Duodenal mucosa (tissue), 2 donors: ENCODE data around the gene POLD4.

Source experiments
- H3K27ac ChIP-seq: one replicate; pipeline ENCODE4 v1.7.0; 2013; ENCODE audit warnings: low read depth, low read length
- H3K27me3 ChIP-seq, 2 donors: one replicate each; pipeline ENCODE4 v1.7.0; 2013; ENCODE audit warnings: low read length in 2 of 2, control low read depth in 1 of 2; ENCODE audit not compliant: insufficient read depth in 2 of 2, control insufficient read depth in 1 of 2
- H3K36me3 ChIP-seq, 2 donors: one replicate each; pipeline ENCODE4 v1.7.0; 2013; ENCODE audit warnings: low read length in 2 of 2, control low read depth in 1 of 2; ENCODE audit not compliant: insufficient read depth in 2 of 2, control insufficient read depth in 1 of 2
- H3K4me1 ChIP-seq, 2 donors: one replicate each; pipeline ENCODE4 v1.7.0; 2013; ENCODE audit warnings: low read length in 2 of 2, control low read depth in 1 of 2; ENCODE audit not compliant: insufficient read depth in 2 of 2, control insufficient read depth in 1 of 2
- H3K4me3 ChIP-seq, 2 donors: one replicate each; pipeline ENCODE4 v1.7.0; 2013; ENCODE audit warnings: low read length in 2 of 2, low read depth in 1 of 2
- H3K9ac ChIP-seq, 2 donors: one replicate each; pipeline ENCODE4 v1.7.0; 2013; ENCODE audit warnings: low read length in 2 of 2, low read depth in 1 of 2
- H3K9me3 ChIP-seq, 2 donors: one replicate each; pipeline ENCODE4 v1.7.0; 2013; ENCODE audit warnings: low read length in 2 of 2, control low read depth in 1 of 2; ENCODE audit not compliant: control insufficient read depth in 1 of 2

POLD4 gene

GRCh38 chr11:67351275-67352005 is 1.9 kb downstream of the POLD4 start:
- H3K27me3 ChIP-seq, result no peaks in the 10 kb centered on the region
- peak overlapping the region in 1 of 2 donors; percentile 36 for H3K4me3 ChIP-seq
- H3K4me1 ChIP-seq, result peaks cover 52 to 67% of the 10 kb centered on the region in 2 donors
- H3K9ac ChIP-seq, result peak overlapping the region; percentile 28 to 39
- H3K27ac ChIP-seq, result peak overlapping the region; percentile 4
- no peaks in the 10 kb centered on the region for H3K9me3 ChIP-seq
- H3K36me3 ChIP-seq, result no peaks in the 10 kb centered on the region

GRCh38 chr11:67349928-67350465 is 3.3 kb downstream of the POLD4 start:
- Histone ChIP-seq H3K4me1 (peaks cover 51 to 67% of the 10 kb centered on the region in 2 donors), H3K27ac (no peak overlapping the region), H3K36me3 (no peaks in the 10 kb centered on the region), H3K9me3 (no peaks in the 10 kb centered on the region), H3K27me3 (no peaks in the 10 kb centered on the region), H3K4me3 (no peak overlapping the region), H3K9ac (no peak overlapping the region)

- Histone ChIP-seq H3K9me3 (no peaks in the 10 kb centered on the region), H3K9ac (no peak overlapping the region), H3K36me3 (no peaks in the 10 kb centered on the region), H3K4me1 (peaks cover 47 to 62% of the 10 kb centered on the region in 2 donors), H3K27ac (no peak overlapping the region), H3K4me3 (no peak overlapping the region), H3K27me3 (no peaks in the 10 kb centered on the region)
These were observed 3.9 kb downstream of the POLD4 start for GRCh38 chr11:67349457-67349856.

- Histone ChIP-seq H3K27me3 (no peaks in the 10 kb centered on the region), H3K9ac (no peak overlapping the region), H3K27ac (no peak overlapping the region), H3K4me3 (no peak overlapping the region), H3K36me3 (no peaks in the 10 kb centered on the region), H3K9me3 (no peaks in the 10 kb centered on the region), H3K4me1 (peaks cover 43 to 58% of the 10 kb centered on the region in 2 donors)
These were observed 4.3 kb downstream of the POLD4 start for GRCh38 chr11:67349036-67349435.

GRCh38 chr11:67347964-67348749 is 5.2 kb downstream of the POLD4 start:
- no peaks in the 10 kb centered on the region for H3K36me3 ChIP-seq
- no peaks in the 10 kb centered on the region for H3K27me3 ChIP-seq
- no peaks in the 10 kb centered on the region for H3K9me3 ChIP-seq
- peaks cover 40 to 56% of the 10 kb centered on the region in 2 donors for H3K4me1 ChIP-seq
- no peak overlapping the region for H3K27ac ChIP-seq
- H3K4me3 ChIP-seq, result no peak overlapping the region
- H3K9ac ChIP-seq, result no peak overlapping the region

- Histone ChIP-seq H3K9me3 (no peaks in the 10 kb centered on the region), H3K4me1 (peaks cover 30 to 40% of the 10 kb centered on the region in 2 donors), H3K9ac (peak overlapping the region in 1 of 2 donors; percentile 41), H3K36me3 (no peaks in the 10 kb centered on the region), H3K4me3 (peak overlapping the region in 1 of 2 donors; percentile 26), H3K27ac (peak overlapping the region; percentile 15), H3K27me3 (no peaks in the 10 kb centered on the region)
These were observed 7.2 kb downstream of the POLD4 start for GRCh38 chr11:67345920-67346819.

GRCh38 chr11:67345247-67345919 is 8.0 kb downstream of the POLD4 start:
- Histone ChIP-seq H3K9ac (peak overlapping the region in 1 of 2 donors; percentile 41), H3K27ac (peak overlapping the region; percentile 15), H3K4me1 (peaks cover 27 to 35% of the 10 kb centered on the region in 2 donors), H3K4me3 (no peak overlapping the region), H3K27me3 (no peaks in the 10 kb centered on the region), H3K36me3 (no peaks in the 10 kb centered on the region), H3K9me3 (no peaks in the 10 kb centered on the region)

- Histone ChIP-seq H3K9ac (no peak overlapping the region), H3K27me3 (no peaks in the 10 kb centered on the region), H3K4me1 (peaks cover 27 to 33% of the 10 kb centered on the region in 2 donors), H3K4me3 (no peak overlapping the region), H3K9me3 (no peaks in the 10 kb centered on the region), H3K27ac (no peak overlapping the region), H3K36me3 (no peaks in the 10 kb centered on the region)
These were observed 9.1 kb downstream of the POLD4 start for GRCh38 chr11:67344264-67344663.

- Histone ChIP-seq H3K36me3 (no peaks in the 10 kb centered on the region), H3K4me3 (no peak overlapping the region), H3K9ac (no peak overlapping the region), H3K27ac (no peak overlapping the region), H3K4me1 (no peaks in the 10 kb centered on the region), H3K27me3 (no peaks in the 10 kb centered on the region), H3K9me3 (no peaks in the 10 kb centered on the region)
These were observed 16.1 kb downstream of the POLD4 start for GRCh38 chr11:67337257-67337656.
